AG20443 (cell line): ENCODE data around the gene RNF186.
A peak's percentile ranks its signal among the peaks of the same experiment; 100 is the strongest.
"Not testable (repeated sequence)": the region's sequence is repeated elsewhere in the genome, so short reads cannot be mapped to it uniquely, and the experiment has no call there.

Experiments
- DNase-seq: peaks from one replicate; pipeline ENCODE4 v3.0.0; 2012; ENCODE audit warnings: low spot score, mixed read lengths

RNF186 gene

DNA sequence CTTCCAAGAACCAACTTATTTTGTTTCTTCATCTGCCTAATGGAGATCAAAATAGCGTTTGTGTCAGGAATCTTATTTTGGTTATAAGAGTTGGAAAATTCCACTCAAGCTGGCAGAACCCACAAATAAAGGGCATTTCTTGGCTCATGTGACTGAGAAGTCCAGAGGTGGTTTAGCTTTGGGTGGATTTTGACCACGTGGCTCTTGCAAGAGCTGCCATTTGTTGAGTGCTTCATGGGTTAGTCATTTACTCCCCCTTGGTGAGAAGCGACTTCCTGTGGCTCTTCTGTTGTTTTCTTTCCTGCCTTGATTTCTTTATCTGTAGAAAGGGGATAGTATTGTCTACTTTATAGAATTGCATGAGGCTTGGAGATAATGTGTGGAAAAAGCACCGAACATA, 9.5 kb upstream of the RNF186 start:
- no peak for DNase-seq

- DNase-seq, result no peak
Observed at GRCh38 chr1:19824036-19824435, 9.0 kb upstream of the RNF186 start.

- no peak for DNase-seq
Observed at GRCh38 chr1:19819701-19820100, 4.6 kb upstream of the RNF186 start.

DNA sequence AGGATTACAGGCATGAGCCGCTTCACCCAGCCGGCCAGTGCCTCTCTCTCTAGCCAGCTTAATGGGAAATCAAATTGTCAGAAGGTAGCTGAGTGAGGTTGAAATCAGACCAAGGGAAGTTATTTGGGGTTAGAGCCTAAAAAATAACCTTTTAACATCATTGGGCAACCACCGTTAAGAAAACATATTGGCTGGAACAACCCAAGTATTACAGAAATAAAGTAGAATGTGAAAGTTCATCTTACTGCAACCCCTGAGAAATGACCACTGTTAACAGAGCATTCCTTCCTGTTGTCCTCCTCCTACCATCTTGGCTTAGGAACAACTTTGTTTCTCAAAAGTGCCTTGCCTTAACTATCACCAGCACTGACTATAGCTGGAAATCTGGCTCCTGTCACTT, 3.2 kb upstream of the RNF186 start:
- no peak for DNase-seq

GRCh38 chr1:19817160-19817559, 2.1 kb upstream of the RNF186 start:
- DNase-seq, result no peak

DNA sequence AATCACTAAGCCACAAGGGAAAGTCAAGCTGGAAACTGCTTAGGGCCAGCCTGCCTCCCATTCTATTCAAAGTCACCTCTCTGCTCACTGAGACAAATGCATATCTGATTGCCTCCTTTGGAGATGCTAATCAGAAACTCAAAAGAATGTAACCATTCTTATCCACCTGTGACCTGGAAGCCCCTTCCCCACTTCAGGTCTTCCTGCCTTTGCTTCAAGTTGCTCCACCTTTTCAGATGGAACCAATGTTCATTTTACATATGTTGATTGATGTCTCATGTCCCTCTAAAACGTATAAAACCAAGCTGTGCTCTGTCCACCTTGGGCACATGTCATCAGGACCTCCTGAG, 1.6 kb upstream of the RNF186 start:
- DNase-seq, result not testable (repeated sequence)

DNA sequence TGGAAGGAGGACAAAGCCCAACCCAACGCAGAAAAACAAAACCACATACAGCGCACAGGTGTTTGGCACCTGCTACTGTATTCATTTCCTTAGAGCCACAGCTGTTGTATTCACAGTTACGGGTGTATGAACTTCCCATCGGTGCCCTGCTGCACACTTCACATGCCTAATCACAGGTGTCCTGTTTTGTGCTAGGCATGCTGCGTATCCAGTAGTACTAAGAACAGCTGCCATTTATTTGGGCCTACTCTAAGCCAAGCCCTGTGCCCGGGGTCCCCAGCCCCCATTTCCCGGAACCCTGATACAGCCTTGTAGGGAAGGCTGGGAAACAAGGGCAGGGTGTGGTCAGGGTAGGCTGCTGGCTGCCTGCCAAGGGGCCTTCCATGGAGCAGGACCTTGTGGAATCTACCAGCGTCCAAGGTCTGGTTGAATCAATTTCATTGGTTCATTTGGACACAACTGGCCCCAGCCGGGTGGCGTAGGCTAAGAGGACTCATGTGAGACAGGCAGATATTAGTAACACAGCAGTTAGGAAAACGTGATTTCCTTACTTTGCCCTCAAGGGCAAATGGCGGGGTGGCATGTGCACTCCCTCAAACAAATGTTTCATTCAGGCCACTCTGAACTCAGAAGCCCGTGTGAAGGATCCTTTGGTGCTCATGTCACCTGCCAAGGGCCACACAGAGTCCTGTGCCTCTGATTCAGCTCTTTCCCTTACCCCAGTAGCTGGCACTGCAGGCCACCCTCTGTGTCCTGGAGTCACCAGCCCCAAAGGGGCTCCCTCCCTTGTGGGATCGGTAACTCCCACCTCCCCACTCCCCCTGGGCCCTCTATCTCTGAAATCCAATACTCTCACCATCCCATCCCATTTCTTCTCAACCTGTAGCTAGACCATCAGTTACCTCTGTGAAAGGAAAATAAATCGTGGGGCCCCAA, 986 bp upstream of the RNF186 start:
- no peak for DNase-seq

DNA sequence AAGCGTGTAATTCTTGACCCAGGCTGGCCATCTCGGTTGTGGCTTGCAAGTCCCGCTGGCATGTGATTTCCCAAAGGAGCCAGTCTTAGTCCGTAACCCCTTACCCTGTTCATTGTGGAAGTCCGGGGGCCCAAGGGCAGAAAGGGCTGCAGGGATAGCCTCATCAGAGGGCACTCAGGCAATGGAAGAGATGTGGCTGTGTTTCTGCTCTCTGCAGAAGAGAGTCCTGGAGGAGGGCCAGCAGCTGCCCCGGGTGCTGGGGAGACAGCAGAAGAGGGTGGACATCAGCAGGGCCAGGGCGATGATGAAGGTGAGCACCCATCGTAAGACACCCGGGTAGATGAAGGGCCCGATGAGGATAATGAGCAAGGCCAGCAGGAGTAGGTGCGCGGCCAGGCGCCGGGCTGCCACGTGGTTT, 830 bp downstream of the RNF186 start:
- no peak for DNase-seq

DNA sequence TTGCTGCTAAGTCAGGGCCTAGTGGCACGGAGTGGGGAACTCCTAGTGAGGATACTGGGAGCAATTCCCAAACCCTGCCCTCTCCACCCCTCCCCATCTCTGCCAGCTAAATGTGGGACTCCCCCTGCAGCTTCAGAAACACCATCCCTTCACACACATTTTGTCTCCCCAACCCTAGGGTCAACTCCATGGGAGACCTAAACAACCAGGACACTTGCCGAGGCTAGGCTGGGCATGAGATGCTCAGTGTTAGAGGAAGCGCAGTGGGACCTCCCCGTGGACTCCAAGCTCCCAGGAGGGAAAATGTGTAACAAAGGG, 1.5 kb downstream of the RNF186 start:
- DNase-seq, result no peak

DNA sequence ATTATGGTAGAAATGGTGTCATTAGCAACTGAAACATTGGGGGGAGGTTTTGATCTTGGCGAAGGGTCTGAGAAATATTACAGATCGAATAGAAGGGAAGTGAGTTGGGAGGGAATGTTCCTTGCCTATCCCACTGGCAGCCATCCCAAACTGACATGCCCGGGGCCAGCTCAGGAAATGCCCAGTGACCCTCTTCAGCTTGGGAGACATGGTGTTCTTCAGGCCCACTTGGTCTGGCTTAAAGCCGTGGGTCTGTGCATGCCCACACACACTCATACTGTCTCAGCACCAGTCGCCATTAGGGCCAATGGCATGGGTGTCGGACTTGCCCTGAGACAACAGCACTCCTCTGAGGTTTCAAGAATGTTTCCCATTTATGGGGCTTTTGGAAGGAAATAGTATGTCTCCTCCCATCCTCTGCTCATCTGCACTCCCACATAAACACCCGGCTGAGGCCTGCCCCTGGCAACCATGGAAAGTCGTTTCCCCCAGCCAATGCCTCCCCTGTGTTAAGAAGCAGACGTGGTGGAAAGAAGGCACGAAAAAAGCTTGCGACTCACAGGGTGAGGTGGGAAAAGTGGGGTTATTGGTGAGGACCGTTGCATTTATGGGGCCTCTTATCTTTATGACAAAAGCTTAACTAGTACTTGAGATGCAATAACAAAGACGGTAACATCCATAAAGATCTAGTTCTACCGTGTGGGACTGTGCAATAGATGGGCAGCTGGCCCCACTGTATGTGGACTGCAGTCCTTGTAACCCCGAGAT, 2.0 kb downstream of the RNF186 start:
- DNase-seq, result no peak

GRCh38 chr1:19811206-19811851, 3.8 kb downstream of the RNF186 start:
- DNase-seq, result peak; percentile 72

GRCh38 chr1:19809044-19809750, 5.9 kb downstream of the RNF186 start:
- DNase-seq, result no peak

- DNase-seq, result no peak
Observed at GRCh38 chr1:19808351-19808750, 6.7 kb downstream of the RNF186 start.

DNA sequence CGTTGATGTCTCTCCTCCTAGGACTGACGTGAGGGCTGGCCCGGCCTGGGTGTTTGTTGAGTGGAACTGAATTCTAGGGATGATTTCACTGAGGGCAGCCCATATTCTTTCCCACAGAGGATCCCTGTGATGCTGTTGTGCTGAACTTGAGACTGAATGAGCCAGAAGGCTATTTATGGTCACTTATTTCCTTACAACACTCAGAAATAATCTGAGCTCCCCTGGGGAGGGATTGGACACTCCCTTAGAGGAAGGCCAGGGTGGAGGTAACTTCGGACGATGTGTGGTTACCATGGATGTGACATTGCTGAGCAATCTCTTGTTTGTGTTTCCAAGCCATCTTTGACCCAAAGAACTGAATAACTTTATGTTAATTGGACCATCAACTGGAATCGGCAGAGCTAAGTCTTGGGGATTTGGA, 10.2 kb downstream of the RNF186 start:
- no peak for DNase-seq

- no peak for DNase-seq
Observed at GRCh38 chr1:19802269-19802668, 12.8 kb downstream of the RNF186 start.

DNA sequence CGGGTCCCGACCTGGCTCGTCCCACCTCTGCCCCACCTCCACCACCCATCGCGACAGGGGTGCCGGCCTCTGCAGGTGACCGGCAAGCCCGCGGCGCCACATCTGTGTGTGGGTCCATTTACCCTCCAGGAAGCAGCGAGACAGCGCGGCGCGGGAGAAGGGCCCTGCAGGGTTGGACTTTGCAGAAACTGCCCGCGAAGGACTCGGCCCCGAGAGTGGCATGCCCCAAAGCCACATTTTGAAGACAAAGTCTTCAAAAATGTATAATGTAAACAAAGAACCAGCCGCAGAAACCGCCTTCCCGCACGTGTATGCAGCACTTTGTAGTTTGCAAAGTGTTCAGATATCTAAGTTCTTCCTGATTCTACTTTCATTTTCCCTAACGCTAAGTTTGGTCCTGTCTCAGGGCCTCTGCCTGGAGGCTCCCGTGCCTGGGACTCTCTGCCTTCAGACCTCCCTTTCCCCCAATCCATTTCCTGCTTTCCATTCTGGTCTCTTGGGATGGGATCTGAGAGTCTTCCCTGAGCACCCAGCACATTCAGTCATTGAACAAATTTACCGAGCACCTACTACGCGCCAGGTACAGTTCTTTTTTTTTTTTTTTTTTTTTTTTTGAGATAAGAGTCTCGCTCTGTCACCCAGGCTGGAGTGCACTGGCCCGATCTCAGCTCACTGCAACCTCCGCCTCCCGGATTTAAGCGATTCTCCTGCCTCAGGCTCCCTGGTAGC, 14.8 kb downstream of the RNF186 start:
- peak; percentile 71 for DNase-seq

GRCh38 chr1:19799230-19800075, 15.6 kb downstream of the RNF186 start, which contains the start of gene TMCO4:
TMCO4 (minus strand) TSS chr1:19799916; CDS start chr1:19780758, 19,158 bp downstream.
- DNase-seq, result peak; percentile 87

GRCh38 chr1:19798486-19799229, 16.4 kb downstream of the RNF186 start:
- no peak for DNase-seq

- DNase-seq, result no peak
Observed at GRCh38 chr1:19797827-19798226, 17.3 kb downstream of the RNF186 start.

- DNase-seq, result no peak
Observed at GRCh38 chr1:19794583-19794982, 20.5 kb downstream of the RNF186 start.
